ENCODE results near the gene WRAP73.

WRAP73 gene

GRCh38 chr1:3604468-3604974, 45.4 kb downstream of the WRAP73 start:
- no peaks in the 10 kb centered on the region for H3K4me1 ChIP-seq
- no peak for TF ChIP-seq CTCF (IDR thresholded peaks at IDR 0.05)

GRCh38 chr1:3603571-3604467, 46.1 kb downstream of the WRAP73 start:
- no peak for DNase-seq
- Histone ChIP-seq H3K27ac (no peak overlapping the region), H3K4me1 (no peaks in the 10 kb centered on the region), H3K4me3 (no peak overlapping the region), H3K9me3 (no peaks in the 10 kb centered on the region), H3K36me3 (no peaks in the 10 kb centered on the region), H3K27me3 (peaks cover 0 to 58% of the 10 kb centered on the region in 2 donors)
- intact Hi-C loops (cut with DNase I; ENCODE audit: low total_unique reads): no loop called here
- TF ChIP-seq CTCF (IDR thresholded peaks at IDR 0.05): no peak

More at GRCh38 chr1:3604468-3604974, 45.4 kb downstream of the WRAP73 start:
- H3K9me3 ChIP-seq: no peaks in the 10 kb centered on the region
- H3K36me3 ChIP-seq: no peaks in the 10 kb centered on the region
- no peak overlapping the region for H3K27ac ChIP-seq
- peaks cover 0 to 62% of the 10 kb centered on the region in 2 donors for H3K27me3 ChIP-seq
- DNase-seq: no peak
- no peak overlapping the region for H3K4me3 ChIP-seq
- intact Hi-C loops (cut with DNase I; ENCODE audit: low total_unique reads): no loop called here

GRCh38 chr1:3603156-3603555, 46.7 kb downstream of the WRAP73 start:
- DNase-seq: no peak
- Histone ChIP-seq H3K36me3 (no peaks in the 10 kb centered on the region), H3K27me3 (peaks cover 0 to 56% of the 10 kb centered on the region in 2 donors), H3K27ac (no peak overlapping the region), H3K4me3 (no peak overlapping the region), H3K9me3 (no peaks in the 10 kb centered on the region), H3K4me1 (peaks cover 0 to 5% (median 0%) of the 10 kb centered on the region in 4 donors)
- intact Hi-C loops (cut with DNase I; ENCODE audit: low total_unique reads): no loop called here
- TF ChIP-seq CTCF (IDR thresholded peaks at IDR 0.05): no peak

GRCh38 chr1:3602375-3602774, 47.5 kb downstream of the WRAP73 start:
- TF ChIP-seq CTCF (IDR thresholded peaks at IDR 0.05): no peak
- peaks cover 0 to 49% of the 10 kb centered on the region in 2 donors for H3K27me3 ChIP-seq
- H3K36me3 ChIP-seq: no peaks in the 10 kb centered on the region

GRCh38 chr1:3601743-3602142, 48.2 kb downstream of the WRAP73 start:
- H3K4me1 ChIP-seq: peaks cover 0 to 12% (median 3%) of the 10 kb centered on the region in 4 donors
- DNase-seq: no peak
- peaks cover 0 to 42% of the 10 kb centered on the region in 2 donors for H3K27me3 ChIP-seq
- intact Hi-C loops (cut with DNase I; ENCODE audit: low total_unique reads): no loop called here
- no peak for TF ChIP-seq CTCF (IDR thresholded peaks at IDR 0.05)
- no peaks in the 10 kb centered on the region for H3K36me3 ChIP-seq
- no peaks in the 10 kb centered on the region for H3K9me3 ChIP-seq
- no peak overlapping the region for H3K4me3 ChIP-seq
- no peak overlapping the region for H3K27ac ChIP-seq

More at GRCh38 chr1:3602375-3602774, 47.5 kb downstream of the WRAP73 start:
- no peak overlapping the region for H3K4me3 ChIP-seq
- H3K27ac ChIP-seq: no peak overlapping the region
- H3K4me1 ChIP-seq: peaks cover 0 to 12% (median 3%) of the 10 kb centered on the region in 4 donors
- no peak for DNase-seq
- intact Hi-C loops (cut with DNase I; ENCODE audit: low total_unique reads): no loop called here
- no peaks in the 10 kb centered on the region for H3K9me3 ChIP-seq
